Pancreas (tissue), 10 donors: ENCODE results near the gene GEN1. TPM values are rescaled to one million over a fixed set of nuclear protein-coding genes. Genes with fewer than 3 reads are reported as not detected.

Experiments used
- ATAC-seq, 4 donors: fragments of 200-7000 bp; cut with Tn5 transposase; one replicate each; pipeline versions ENCODE4 v1.8.0 to v1.9.1; 2020; ENCODE audit warnings: mild to moderate bottlenecking in 4 of 4, moderate library complexity in 4 of 4
- DNase-seq, 6 donors: peaks; one replicate each; pipeline ENCODE4 v3.0.0-alpha.2; 2020
- FAIRE-seq: peaks from 2 replicates; lab custom pipeline; 2012; peaks lifted over from hg19 to GRCh38; lab: Jason Lieb, UNC
- H3K27ac ChIP-seq, 4 donors: fragments of 200-600 bp; sonication (generic); 1 replicate in 3 of 4; 2 replicates in 1 of 4; pipeline versions ENCODE4 v1.5.0 to v1.8.0; 2020
- H3K27me3 ChIP-seq, 4 donors: fragments of 200-600 bp; one replicate each; pipeline ENCODE4 v1.8.0; 2021
- H3K36me3 ChIP-seq, 3 donors: fragments of 200-600 bp; sonication (generic) in 1 of 3; one replicate each; pipeline versions ENCODE4 v1.5.0 to v1.8.0; 2020 to 2021
- H3K4me1 ChIP-seq, 3 donors: fragments of 200-600 bp; one replicate each; pipeline ENCODE4 v1.8.0; 2021
- H3K4me3 ChIP-seq, 4 donors: fragments of 200-600 bp; sonication (generic) in 2 of 4; one replicate each; pipeline versions ENCODE4 v1.5.0 to v1.8.0; 2020 to 2021
- H3K9me3 ChIP-seq, 4 donors: fragments of 200-600 bp; one replicate each; pipeline ENCODE4 v1.8.0; 2021
- CTCF ChIP-seq, 4 donors: fragments of 200-600 bp; sonication (generic) in 3 of 4; IDR thresholded peaks; one replicate each; pipeline versions ENCODE4 v1.5.0 to v1.8.0; 2021; ENCODE audit warnings: antibody characterized with exemption in 4 of 4
- WGBS, 2 donors: extraction: QIAGEN DNeasy Blood & Tissue Kit; methylation state at CpG; one replicate each; pipeline ENCODE4 v1.1.7; 2013; 5-methylcytosine and 5-hydroxymethylcytosine counted together
- intact Hi-C, 3 donors: fragments of 100-400 bp; cut with DNase I; formaldehyde crosslinking; loops; one replicate each; pipeline versions ENCODE4 v1.11.1 to v1.14.2; 2022
- polyA plus RNA-seq, 2 donors: library from polyadenylated mRNA; stranded (reverse); fragments of 200-250 nt; gene quantifications; one replicate each; pipeline ENCODE4 v1.2.3, GENCODE V29; 2013
- total RNA-seq, 6 donors: library from RNA; stranded (reverse); fragmentation: NEBNext Ultra II Directional in 4 of 6; extraction: Animal tissue kit (Norgen Biotek cat#: 25700) in 4 of 6; gene quantifications; one replicate each; pipeline versions ENCODE4 v1.2.1 to v1.2.4, GENCODE V29; 2021 to 2023
- donor health status: healthy with polysubstance abuse.
- donor health status: DM: no; HTN: no; CAD: no; lungs with moderate emphysema.
- donor health status: DM: no; HTN: no; CAD: no.
- donor health status: control.
- donor health status: control.
- donor health status: Bipolar disorder and iron deficiency.
- donor health status: DM: yes; HTN: yes; CAD: no.
- donor health status: DM: no; HTN: no; CAD: no.
- donor health status: DM: no; HTN: no; CAD: no.
- donor health status: DM: yes; HTN: yes; CAD: no.

The GEN1 gene
- total and polyA plus RNA-seq, 8 donors: 1.4 to 5.0 (median 2.4) TPM

GRCh38 chr2:17736989-17737388, 16.9 kb upstream of the GEN1 start:
- intact Hi-C loops: no loop called here
- no peak for ATAC-seq
- no peak for FAIRE-seq
- Histone ChIP-seq H3K9me3 (no peaks in the 10 kb centered on the region), H3K27me3 (no peaks in the 10 kb centered on the region), H3K4me3 (no peak overlapping the region), H3K4me1 (no peaks in the 10 kb centered on the region), H3K27ac (no peak overlapping the region), H3K36me3 (peaks cover 0 to 8% (median 4%) of the 10 kb centered on the region in 3 donors)
- no peak for TF ChIP-seq CTCF (IDR thresholded peaks at IDR 0.05)
- WGBS, 2 donors: 94 to 98% methylated on average over 1 of the region's 1 CpG
- no peak for DNase-seq

GRCh38 chr2:17740203-17740602, 13.7 kb upstream of the GEN1 start:
- 95 to 100% methylated on average over 2 of the region's 2 CpGs for WGBS, 2 donors
- intact Hi-C loops: no loop called here
- FAIRE-seq (no peak), ATAC-seq (no peak), DNase-seq (no peak)
- TF ChIP-seq CTCF (IDR thresholded peaks at IDR 0.05): no peak
- Histone ChIP-seq H3K9me3 (no peaks in the 10 kb centered on the region), H3K4me1 (no peaks in the 10 kb centered on the region), H3K36me3 (peaks cover 0 to 8% (median 4%) of the 10 kb centered on the region in 3 donors), H3K27ac (no peak overlapping the region), H3K27me3 (no peaks in the 10 kb centered on the region), H3K4me3 (no peak overlapping the region)

- Histone ChIP-seq H3K4me3 (no peak overlapping the region), H3K9me3 (no peaks in the 10 kb centered on the region), H3K4me1 (peaks cover 0 to 11% (median 0%) of the 10 kb centered on the region in 3 donors), H3K36me3 (no peaks in the 10 kb centered on the region), H3K27me3 (no peaks in the 10 kb centered on the region), H3K27ac (no peak overlapping the region)
- ATAC-seq (no peak), DNase-seq (no peak), FAIRE-seq (no peak)
- intact Hi-C loops: no loop called here
- WGBS, 2 donors: 84 to 86% methylated on average over 4 of the region's 4 CpGs
- TF ChIP-seq CTCF (IDR thresholded peaks at IDR 0.05): no peak
Observed at GRCh38 chr2:17747684-17748452, 6.1 kb upstream of the GEN1 start.

- intact Hi-C loops: no loop called here
- H3K27ac ChIP-seq: no peak overlapping the region
- 84 to 87% methylated on average over 6 of the region's 6 CpGs for WGBS, 2 donors
Observed at GRCh38 chr2:17748745-17749144, 5.2 kb upstream of the GEN1 start.

More at GRCh38 chr2:17748745-17749144, 5.2 kb upstream of the GEN1 start:
- no peak for TF ChIP-seq CTCF (IDR thresholded peaks at IDR 0.05)
- no peaks in the 10 kb centered on the region for H3K36me3 ChIP-seq
- H3K4me1 ChIP-seq: peaks cover 0 to 12% (median 0%) of the 10 kb centered on the region in 3 donors
- ATAC-seq: no peak
- no peaks in the 10 kb centered on the region for H3K27me3 ChIP-seq
- no peaks in the 10 kb centered on the region for H3K9me3 ChIP-seq
- no peak for FAIRE-seq
- H3K4me3 ChIP-seq: no peak overlapping the region
- no peak for DNase-seq
